AG09309 (cell line): Measurements from ENCODE around the gene PP2D1.
A peak's percentile ranks its signal among the peaks of the same experiment; 100 is the strongest.
"Not testable (repeated sequence)": the region's sequence is repeated elsewhere in the genome, so short reads cannot be mapped to it uniquely, and the experiment has no call there.

Source experiments
- DNase-seq: peaks from one replicate; pipeline ENCODE4 v3.0.0-alpha.2; 2010; ENCODE audit warnings: low read depth
- H3K4me3 ChIP-seq: 2 replicates; pipeline ENCODE4 v1.5.1; 2011; ENCODE audit warnings: mild to moderate bottlenecking, low read depth, low read length, moderate library complexity; ENCODE audit not compliant: control insufficient read depth
- CTCF ChIP-seq: IDR thresholded peaks from 2 replicates; pipeline ENCODE4 v1.5.1; 2011; ENCODE audit warnings: mild to moderate bottlenecking, low read depth, low read length, inconsistent platforms; ENCODE audit not compliant: insufficient read depth, control insufficient read depth; ENCODE audit errors: missing control alignments

The PP2D1 gene

GRCh38 chr3:20008646-20009045 is 3.4 kb downstream of the PP2D1 start:
- no peak for TF ChIP-seq CTCF
- no peak for DNase-seq
- no peak overlapping the region for H3K4me3 ChIP-seq

GRCh38 chr3:20007960-20008359 is 4.1 kb downstream of the PP2D1 start:
- no peak for DNase-seq
- no peak for TF ChIP-seq CTCF
- no peak overlapping the region for H3K4me3 ChIP-seq

DNA sequence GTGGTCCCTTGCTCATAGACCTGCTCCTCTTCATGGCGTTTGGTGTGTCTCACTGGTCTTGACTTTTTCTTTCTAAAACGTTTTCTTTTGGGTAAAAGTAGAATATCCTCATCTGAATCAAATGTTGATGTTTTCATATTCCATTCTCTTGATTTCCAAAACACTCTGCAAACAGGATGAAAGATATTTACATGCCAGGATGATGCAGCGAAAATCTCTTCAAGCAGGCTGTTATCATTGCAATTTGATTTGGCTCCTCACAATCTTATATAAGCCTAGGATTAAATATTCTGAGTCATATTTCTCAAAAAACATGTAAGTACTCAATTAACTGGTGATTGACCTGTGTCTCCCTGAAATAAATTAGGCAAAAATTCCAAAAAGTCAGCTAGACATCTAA is 10.1 kb downstream of the PP2D1 start:
- TF ChIP-seq CTCF: no peak
- no peak overlapping the region for H3K4me3 ChIP-seq
- no peak for DNase-seq

DNA sequence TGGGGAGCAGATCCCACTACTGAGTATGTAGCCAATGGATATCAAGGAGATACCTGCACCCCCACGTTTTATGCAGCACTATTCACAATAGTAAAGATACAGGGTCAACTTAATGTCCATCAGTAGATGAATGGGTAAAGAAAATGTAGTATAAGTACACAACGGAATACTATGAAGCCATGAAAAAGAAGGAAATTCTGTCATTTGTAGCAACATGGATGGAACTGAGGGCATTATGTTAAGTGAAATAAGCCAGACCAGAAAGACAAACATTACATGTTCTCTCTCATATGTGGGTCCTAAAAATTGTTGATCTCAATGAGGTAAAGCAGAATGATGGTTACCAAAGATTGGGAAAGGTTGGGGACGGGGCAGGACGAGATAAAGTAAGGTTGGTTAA is 14.6 kb downstream of the PP2D1 start:
- no peak overlapping the region for H3K4me3 ChIP-seq
- TF ChIP-seq CTCF: no peak
- DNase-seq: no peak

DNA sequence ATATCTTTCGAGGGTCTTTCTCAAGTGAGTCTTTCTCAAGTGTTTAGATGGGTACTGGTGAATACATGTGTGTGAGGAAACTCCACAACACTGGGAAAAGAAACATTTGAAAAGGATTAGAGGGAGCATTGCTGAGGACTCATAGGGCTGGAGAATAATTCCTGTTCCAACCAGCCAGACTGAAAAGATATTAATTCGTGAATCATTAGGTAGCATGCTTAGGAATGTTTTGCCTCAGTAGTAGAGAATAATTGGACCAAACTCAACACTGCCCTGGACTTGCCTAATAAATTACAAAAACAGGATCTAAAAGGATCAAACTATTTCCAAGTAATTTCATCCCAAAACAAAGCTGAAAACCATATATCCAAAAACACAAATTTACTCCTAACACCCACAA is 17.3 kb downstream of the PP2D1 start:
- no peak overlapping the region for H3K4me3 ChIP-seq
- DNase-seq: no peak
- TF ChIP-seq CTCF: no peak

- H3K4me3 ChIP-seq, DNase-seq: not testable (repeated sequence)
Observed at GRCh38 chr3:19988904-19989303, 23.2 kb downstream of the PP2D1 start.

GRCh38 chr3:19972054-19972453 is 40.0 kb downstream of the PP2D1 start:
- no peak overlapping the region for H3K4me3 ChIP-seq
- peak; percentile 21 for DNase-seq
- TF ChIP-seq CTCF: no peak
